IPS-NIHi7 (cell line): Measurements from ENCODE around the gene C17orf107.

Experiments used
- DNase-seq: peaks from one replicate; pipeline ENCODE4 v3.0.0; 2012; ENCODE audit warnings: mixed read lengths; ENCODE audit errors: extremely low spot score

Gene C17orf107

DNA sequence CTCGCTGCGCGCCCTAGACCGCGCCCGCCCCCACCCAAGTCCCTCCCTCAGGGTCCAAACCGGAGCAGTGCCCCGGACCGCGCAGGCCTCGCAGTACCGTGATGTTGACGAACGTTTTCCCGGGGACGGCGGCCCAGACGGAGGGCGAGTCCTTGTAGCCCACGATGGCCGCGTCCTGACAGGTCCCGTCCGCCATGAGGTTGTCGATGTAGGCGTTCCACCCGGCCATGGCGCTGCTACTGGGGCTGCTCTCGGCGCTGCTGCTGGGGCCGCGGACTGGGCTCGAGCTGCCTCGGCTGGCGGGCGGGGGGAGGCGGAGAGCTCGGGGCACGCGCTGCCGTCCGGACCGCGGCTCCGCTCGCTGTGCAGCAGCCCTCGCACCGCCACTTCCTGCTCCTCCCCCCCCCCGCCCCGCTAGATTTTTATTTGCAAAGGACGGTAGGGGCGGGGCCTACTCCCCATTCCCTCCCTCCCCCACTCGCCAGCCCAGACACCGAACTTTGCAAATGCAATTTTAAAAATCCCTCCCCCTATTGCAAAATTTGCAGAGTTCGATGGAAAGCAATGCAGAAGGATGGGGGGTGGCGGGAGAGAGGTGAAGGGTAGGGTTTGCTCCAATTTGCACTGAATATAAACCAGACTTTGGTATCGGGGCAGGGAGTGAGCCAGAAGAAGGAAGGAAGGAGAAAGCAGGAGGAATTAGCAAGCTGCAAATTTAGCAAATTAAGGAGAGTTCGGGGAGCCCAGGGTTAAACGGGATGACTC lies 49.0 kb downstream of the C17orf107 start, which contains the start of gene PFN1:
Gene PFN1, minus strand, starts transcription at position 365 of the 765 bp plus-strand sequence. Its CDS starts 136 bp downstream, at position 229.
- DNase-seq: peak; percentile 78

DNA sequence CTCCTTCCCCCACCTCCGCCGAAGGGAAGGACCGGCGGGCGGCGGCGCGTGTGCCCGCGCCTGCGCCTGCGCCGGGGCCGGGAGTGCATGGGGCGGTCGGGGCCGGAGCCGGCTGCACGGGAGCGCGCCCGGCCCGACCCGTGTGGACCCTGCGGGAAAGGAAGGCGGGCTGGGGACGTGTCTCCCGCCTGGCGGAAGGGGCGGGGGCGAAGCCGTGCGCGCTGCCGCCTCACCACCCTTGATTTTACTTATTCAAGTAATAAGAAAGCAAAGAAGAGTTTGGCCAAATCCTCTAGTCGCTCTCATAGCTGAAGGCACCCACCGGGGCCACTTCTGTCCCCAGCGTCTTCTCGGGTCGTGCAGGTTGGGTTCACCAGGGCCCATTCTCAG lies 49.6 kb downstream of the C17orf107 start:
- DNase-seq: peak; percentile 86

DNA sequence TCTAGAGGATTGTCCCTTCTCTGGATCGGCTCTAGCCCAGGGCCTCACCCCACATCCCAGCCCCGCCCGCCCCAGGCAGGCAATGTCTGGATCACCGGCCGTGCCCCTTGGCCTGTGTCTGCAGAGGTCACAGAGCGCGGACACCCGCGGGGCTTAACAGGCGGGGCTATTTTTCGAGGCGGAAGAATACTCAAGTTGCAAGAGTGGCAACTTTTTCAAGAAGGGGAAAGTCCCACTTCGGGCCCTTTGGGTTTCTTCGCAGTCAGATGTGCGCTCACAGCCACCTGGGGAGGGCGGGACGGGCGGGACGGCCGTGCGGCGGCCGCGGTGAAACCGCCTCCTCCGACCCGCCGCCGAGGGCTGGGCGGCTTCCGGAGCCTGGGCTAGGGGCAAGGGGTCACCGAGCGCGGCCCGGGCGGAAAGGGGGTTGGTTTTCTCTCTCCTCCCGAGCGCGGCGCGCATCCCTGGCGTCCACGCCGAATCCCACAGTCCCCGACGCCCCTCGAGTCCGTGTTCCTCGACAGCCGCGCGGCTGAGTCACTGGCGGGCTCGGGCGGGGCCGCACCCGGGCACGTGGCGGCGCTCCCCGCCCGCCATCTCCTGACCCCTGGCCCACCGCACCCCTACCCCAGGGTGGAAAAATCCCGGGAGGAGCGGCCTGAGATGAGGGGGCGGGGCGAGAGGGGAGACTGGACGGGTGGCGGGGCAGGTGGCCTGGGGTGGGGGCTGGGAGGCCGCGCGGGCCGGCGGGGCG lies 50.2 kb downstream of the C17orf107 start:
- peak; percentile 80 for DNase-seq

DNA sequence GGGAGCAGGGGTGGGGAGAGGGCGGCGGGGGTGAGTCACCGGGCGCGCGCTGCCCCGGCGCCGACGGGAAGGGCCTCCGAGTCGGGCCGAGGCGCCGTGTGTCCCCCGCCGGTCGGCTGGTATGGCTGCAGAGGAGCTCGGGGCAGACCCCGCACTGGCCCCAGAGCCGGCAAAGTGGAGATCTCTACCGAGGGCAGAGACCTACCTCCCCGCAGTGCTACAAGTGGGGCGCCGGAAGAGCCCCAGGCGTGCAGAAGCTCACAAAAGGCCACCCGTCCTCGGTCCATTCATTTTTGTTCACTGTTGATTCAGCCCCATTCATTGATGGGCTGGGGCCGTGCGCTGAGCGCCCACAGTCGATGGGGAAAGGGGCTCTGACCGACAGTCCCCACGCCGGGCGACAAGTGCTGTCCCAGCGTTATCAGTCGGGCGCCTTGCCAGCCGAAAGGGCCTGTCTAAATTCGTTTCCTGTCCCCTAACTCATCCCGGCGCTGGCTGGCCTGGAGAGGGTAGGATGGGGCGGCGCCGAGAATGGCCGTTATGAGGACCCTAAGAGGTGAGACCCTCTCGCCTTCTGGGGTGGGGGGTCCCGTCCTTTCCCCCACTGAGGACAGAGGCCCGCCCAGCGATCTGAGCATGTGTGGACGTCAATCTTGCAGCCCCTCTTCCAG lies 50.9 kb downstream of the C17orf107 start:
- DNase-seq: no peak

DNA sequence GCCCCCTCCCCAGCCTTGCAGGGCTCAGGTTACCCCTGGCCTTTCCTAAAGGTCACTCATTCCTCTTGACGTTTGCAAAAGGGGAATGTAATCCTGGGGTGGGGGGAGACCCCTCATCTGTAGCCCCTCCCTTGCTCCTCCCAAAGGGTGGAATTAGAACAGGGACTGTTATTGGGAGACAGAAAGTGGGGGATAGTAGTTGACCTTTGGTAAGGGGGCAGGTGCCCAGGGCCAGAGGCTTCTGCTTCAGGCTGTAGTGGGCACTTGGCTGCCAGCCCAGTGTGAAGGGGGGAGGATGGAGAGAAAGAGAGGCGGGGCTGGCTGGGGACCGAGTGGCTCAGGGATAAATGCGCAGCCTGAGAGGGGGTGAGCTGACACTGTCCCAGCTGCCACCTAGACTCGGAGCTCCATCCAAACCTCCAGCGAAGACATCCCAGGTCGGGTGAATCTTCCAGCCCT lies 51.4 kb downstream of the C17orf107 start, which contains the start of gene ENO3:
Gene ENO3, plus strand, starts transcription at position 374 of the 459 bp plus-strand sequence. CDS start 711 bp downstream, outside the sequence.
- DNase-seq: no peak

DNA sequence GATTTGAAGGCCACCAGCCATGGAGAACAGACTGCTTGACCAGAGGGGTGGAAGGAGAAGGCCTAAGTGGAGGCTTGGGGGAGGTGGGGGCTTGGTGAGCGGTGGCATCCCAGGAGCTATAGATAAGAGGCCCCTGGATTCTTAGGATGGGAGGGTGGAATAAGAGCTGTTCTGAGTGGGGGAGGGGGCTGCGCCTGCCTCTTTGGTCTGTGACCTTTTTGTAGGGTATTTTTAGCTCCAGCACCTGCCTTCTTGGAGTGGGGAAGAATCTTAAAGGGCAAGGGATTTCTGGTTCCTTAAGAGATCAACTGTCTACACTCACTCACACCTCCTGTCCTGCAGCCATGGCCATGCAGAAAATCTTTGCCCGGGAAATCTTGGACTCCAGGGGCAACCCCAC lies 52.1 kb downstream of the C17orf107 start:
- DNase-seq: no peak
